Endodermal cell (in vitro differentiated cells): ENCODE data around the gene PLCB4. TPM values are rescaled to one million over a fixed set of nuclear protein-coding genes. Genes with fewer than 3 reads are reported as not detected.

Experiments
- DNase-seq: peaks from one replicate; pipeline ENCODE4 v3.0.0-alpha.2; 2017
- H3K27ac ChIP-seq: 2 replicates; pipeline ENCODE4 v1.5.1; 2013; ENCODE audit warnings: mild to moderate bottlenecking, low read depth, low read length, moderate library complexity
- H3K27me3 ChIP-seq: 2 replicates; pipeline ENCODE4 v1.6.1; 2013; ENCODE audit warnings: mild to moderate bottlenecking, low read length, moderate library complexity; ENCODE audit not compliant: insufficient read depth, control insufficient read depth, poor library complexity, severe bottlenecking
- H3K36me3 ChIP-seq: 2 replicates; pipeline ENCODE4 v1.7.0; 2013; ENCODE audit warnings: mild to moderate bottlenecking, low read length, moderate library complexity; ENCODE audit not compliant: control insufficient read depth, insufficient read depth
- H3K4me1 ChIP-seq: one replicate; pipeline ENCODE4 v1.7.0; 2013; ENCODE audit warnings: low read length; ENCODE audit not compliant: control insufficient read depth, insufficient read depth
- H3K4me3 ChIP-seq: 2 replicates; pipeline ENCODE4 v1.5.1; 2013; ENCODE audit warnings: mild to moderate bottlenecking, low read length, moderate library complexity
- H3K9ac ChIP-seq: 2 replicates; pipeline ENCODE4 v1.6.1; 2013; ENCODE audit warnings: mild to moderate bottlenecking, low read length, moderate library complexity; ENCODE audit not compliant: poor library complexity, severe bottlenecking; ENCODE audit errors: extremely low read depth
- H3K9me3 ChIP-seq: 2 replicates; pipeline ENCODE4 v1.6.1; 2013; ENCODE audit warnings: mild to moderate bottlenecking, low read length, moderate library complexity; ENCODE audit not compliant: control insufficient read depth
- H3K27ac Mint-ChIP-seq: 2 replicates; pipeline ENCODE4 v1.8.0; 2020; ENCODE audit warnings: mixed read lengths
- H3K27me3 Mint-ChIP-seq: 2 replicates; pipeline ENCODE4 v1.8.0; 2021; ENCODE audit warnings: mild to moderate bottlenecking, mixed read lengths; ENCODE audit not compliant: insufficient read depth
- H3K36me3 Mint-ChIP-seq: 2 replicates; pipeline ENCODE4 v1.8.0; 2020; ENCODE audit warnings: low read depth, mixed read lengths
- H3K4me1 Mint-ChIP-seq: 2 replicates; pipeline ENCODE4 v1.8.0; 2020; ENCODE audit warnings: mixed read lengths
- H3K4me3 Mint-ChIP-seq: 2 replicates; pipeline ENCODE4 v1.8.0; 2020; ENCODE audit warnings: mild to moderate bottlenecking, moderate library complexity, mixed read lengths
- H3K9me3 Mint-ChIP-seq: 2 replicates; pipeline ENCODE4 v1.8.0; 2020; ENCODE audit warnings: mild to moderate bottlenecking, mixed read lengths
- WGBS, 2 experiments: methylation state at CpG; one replicate each; pipeline versions ENCODE4 v1.1.5 to v1.1.7; 2013; ENCODE audit warnings: missing lambda C conversion rate in 2 of 2, mixed read lengths in 1 of 2; ENCODE audit not compliant: insufficient coverage in 1 of 2, insufficient read length in 1 of 2; 5-methylcytosine and 5-hydroxymethylcytosine counted together
- total RNA-seq, 2 donors: library from RNA; stranded (reverse); fragmentation: NEBNext Ultra II Directional in 1 of 2; extraction: Animal tissue kit (Norgen Biotek cat#: 25700) in 1 of 2; gene quantifications; 2 replicates in 1 of 2; 3 replicates in 1 of 2; pipeline ENCODE4 v1.2.1, GENCODE V29; 2021
- TF ChIP-seq, protein P1 (sequence below): fragments of 200-600 bp; sonication (generic); conservative IDR thresholded peaks from 2 replicates; pipeline ENCODE4 v1.5.0; 2021; ENCODE audit warnings: antibody characterized with exemption, mild to moderate bottlenecking

PLCB4 gene
- total RNA-seq, 2 donors from 2014 or later: 14.4 to 14.6 TPM

GRCh38 chr20:9306521-9306920 lies 237.6 kb downstream of the PLCB4 start:
- no peaks in the 10 kb centered on the region for H3K36me3 Mint-ChIP-seq
- no peaks in the 10 kb centered on the region for H3K27me3 ChIP-seq
- H3K4me1 Mint-ChIP-seq: no peaks in the 10 kb centered on the region

GRCh38 chr20:9308056-9308455 lies 239.2 kb downstream of the PLCB4 start:
- WGBS, 2 experiments: 100% methylated on average over 1 of the region's 1 CpG; no CpG with 5 or more reads in 1 of the 2 experiments
- no peak overlapping the region for H3K27ac Mint-ChIP-seq
- Histone ChIP-seq H3K4me1 (no peaks in the 10 kb centered on the region), H3K9ac (no peak overlapping the region), H3K9me3 (no peaks in the 10 kb centered on the region), H3K4me3 (no peak overlapping the region), H3K27ac (no peak overlapping the region), H3K27me3 (no peaks in the 10 kb centered on the region), H3K36me3 (no peaks in the 10 kb centered on the region)
- H3K4me3 Mint-ChIP-seq: no peak overlapping the region
- no peaks in the 10 kb centered on the region for H3K27me3 Mint-ChIP-seq
- TF ChIP-seq, protein P1, sequence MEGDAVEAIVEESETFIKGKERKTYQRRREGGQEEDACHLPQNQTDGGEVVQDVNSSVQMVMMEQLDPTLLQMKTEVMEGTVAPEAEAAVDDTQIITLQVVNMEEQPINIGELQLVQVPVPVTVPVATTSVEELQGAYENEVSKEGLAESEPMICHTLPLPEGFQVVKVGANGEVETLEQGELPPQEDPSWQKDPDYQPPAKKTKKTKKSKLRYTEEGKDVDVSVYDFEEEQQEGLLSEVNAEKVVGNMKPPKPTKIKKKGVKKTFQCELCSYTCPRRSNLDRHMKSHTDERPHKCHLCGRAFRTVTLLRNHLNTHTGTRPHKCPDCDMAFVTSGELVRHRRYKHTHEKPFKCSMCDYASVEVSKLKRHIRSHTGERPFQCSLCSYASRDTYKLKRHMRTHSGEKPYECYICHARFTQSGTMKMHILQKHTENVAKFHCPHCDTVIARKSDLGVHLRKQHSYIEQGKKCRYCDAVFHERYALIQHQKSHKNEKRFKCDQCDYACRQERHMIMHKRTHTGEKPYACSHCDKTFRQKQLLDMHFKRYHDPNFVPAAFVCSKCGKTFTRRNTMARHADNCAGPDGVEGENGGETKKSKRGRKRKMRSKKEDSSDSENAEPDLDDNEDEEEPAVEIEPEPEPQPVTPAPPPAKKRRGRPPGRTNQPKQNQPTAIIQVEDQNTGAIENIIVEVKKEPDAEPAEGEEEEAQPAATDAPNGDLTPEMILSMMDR: no peak
- no peaks in the 10 kb centered on the region for H3K4me1 Mint-ChIP-seq
- H3K9me3 Mint-ChIP-seq: no peaks in the 10 kb centered on the region
- no peak for DNase-seq
- no peaks in the 10 kb centered on the region for H3K36me3 Mint-ChIP-seq

More at GRCh38 chr20:9306521-9306920, 237.6 kb downstream of the PLCB4 start:
- no peaks in the 10 kb centered on the region for H3K4me1 ChIP-seq
- DNase-seq: no peak
- Mint-ChIP-seq H3K27ac (no peak overlapping the region), H3K9me3 (no peaks in the 10 kb centered on the region), H3K4me3 (no peak overlapping the region), H3K27me3 (no peaks in the 10 kb centered on the region)
- TF ChIP-seq, protein P1: no peak
- no peaks in the 10 kb centered on the region for H3K9me3 ChIP-seq
- no peaks in the 10 kb centered on the region for H3K36me3 ChIP-seq
- H3K4me3 ChIP-seq: no peak overlapping the region
- no peak overlapping the region for H3K27ac ChIP-seq
- 83 to 96% methylated on average over 1 of the region's 1 CpG for WGBS, 2 experiments
- H3K9ac ChIP-seq: no peak overlapping the region

GRCh38 chr20:9311132-9311531 lies 242.2 kb downstream of the PLCB4 start:
- H3K9me3 Mint-ChIP-seq: no peaks in the 10 kb centered on the region
- no peak overlapping the region for H3K27ac ChIP-seq
- no peaks in the 10 kb centered on the region for H3K9me3 ChIP-seq
- WGBS, 2 experiments: 83 to 93% methylated on average over 1 of the region's 1 CpG
- TF ChIP-seq, protein P1: no peak
- H3K36me3 ChIP-seq: no peaks in the 10 kb centered on the region
- no peak overlapping the region for H3K4me3 Mint-ChIP-seq
- H3K27me3 ChIP-seq: no peaks in the 10 kb centered on the region
- H3K4me1 Mint-ChIP-seq: no peaks in the 10 kb centered on the region
- DNase-seq: no peak
- H3K36me3 Mint-ChIP-seq: no peaks in the 10 kb centered on the region
- no peak overlapping the region for H3K9ac ChIP-seq
- H3K27me3 Mint-ChIP-seq: no peaks in the 10 kb centered on the region
- H3K27ac Mint-ChIP-seq: peak overlapping the region; percentile 13
- H3K4me1 ChIP-seq: no peaks in the 10 kb centered on the region
- H3K4me3 ChIP-seq: no peak overlapping the region
